GM23338 (cell line): ENCODE results near the gene CANX. TPM values are rescaled to one million over a fixed set of nuclear protein-coding genes. Genes with fewer than 3 reads are reported as not detected.

Experiments
- ATAC-seq: fragments of 200-7000 bp; cut with Tn5 transposase; 3 replicates; pipeline ENCODE4 v1.9.1; 2020
- DNase-seq: peaks from one replicate; pipeline ENCODE4 v3.0.0-alpha.2; 2015; ENCODE audit warnings: low spot score
- H2AFZ ChIP-seq: fragments of 200-600 bp; sonication (generic); 2 replicates; pipeline ENCODE4 v1.8.0; 2016; ENCODE audit warnings: antibody characterized with exemption, mild to moderate bottlenecking, moderate library complexity
- H3F3A ChIP-seq: fragments of 200-600 bp; sonication (generic); replicated peaks from 2 replicates; pipeline ENCODE4 v1.8.0; 2017; ENCODE audit warnings: antibody characterized with exemption, mixed run types, low read depth
- H3K27ac ChIP-seq: fragments of 200-600 bp; sonication (generic); 2 replicates; pipeline ENCODE4 v1.6.1; 2016; ENCODE audit warnings: low read depth
- H3K27me3 ChIP-seq: fragments of 200-600 bp; sonication (generic); 2 replicates; pipeline ENCODE4 v1.8.0; 2016; ENCODE audit warnings: mild to moderate bottlenecking, mixed run types, moderate library complexity; ENCODE audit not compliant: insufficient read depth
- H3K36me3 ChIP-seq: fragments of 200-600 bp; sonication (generic); 2 replicates; pipeline ENCODE4 v1.8.0; 2016; ENCODE audit warnings: mild to moderate bottlenecking; ENCODE audit not compliant: insufficient read depth
- H3K4me1 ChIP-seq: fragments of 200-600 bp; sonication (generic); 2 replicates; pipeline ENCODE4 v1.8.0; 2016; ENCODE audit warnings: mild to moderate bottlenecking, moderate library complexity; ENCODE audit not compliant: insufficient read depth
- H3K4me2 ChIP-seq: fragments of 200-600 bp; sonication (generic); 2 replicates; pipeline ENCODE4 v1.7.1; 2017; ENCODE audit warnings: mixed run types
- H3K4me3 ChIP-seq: fragments of 200-600 bp; sonication (generic); 2 replicates; pipeline ENCODE4 v1.6.1; 2016; ENCODE audit warnings: mixed run types
- H3K79me2 ChIP-seq: fragments of 200-600 bp; sonication (generic); replicated peaks from 2 replicates; pipeline ENCODE4 v1.8.0; 2017; ENCODE audit warnings: mild to moderate bottlenecking; ENCODE audit not compliant: insufficient read depth
- H3K9me2 ChIP-seq: fragments of 200-600 bp; sonication (generic); 2 replicates; pipeline ENCODE4 v1.8.0; 2017; ENCODE audit not compliant: insufficient read depth
- H4K20me1 ChIP-seq: fragments of 200-600 bp; sonication (generic); replicated peaks from 2 replicates; pipeline ENCODE4 v1.8.0; 2017; ENCODE audit warnings: mild to moderate bottlenecking; ENCODE audit not compliant: insufficient read depth
- H3K27ac Mint-ChIP-seq: 2 replicates; pipeline ENCODE4 v1.8.0; 2020; ENCODE audit warnings: inconsistent platforms, mild to moderate bottlenecking, moderate library complexity, mixed read lengths
- H3K27me3 Mint-ChIP-seq: 3 replicates; pipeline ENCODE4 v1.8.0; 2022; ENCODE audit warnings: low read depth, mild to moderate bottlenecking, moderate library complexity, mixed read lengths, inconsistent platforms; ENCODE audit not compliant: insufficient read depth, poor library complexity
- H3K36me3 Mint-ChIP-seq: 3 replicates; pipeline ENCODE4 v1.8.0; 2021; ENCODE audit warnings: low read depth, mild to moderate bottlenecking, inconsistent platforms, moderate library complexity, mixed read lengths
- H3K4me1 Mint-ChIP-seq: 3 replicates; pipeline ENCODE4 v1.8.0; 2020; ENCODE audit warnings: mild to moderate bottlenecking, inconsistent platforms, mixed read lengths
- H3K4me3 Mint-ChIP-seq: 3 replicates; pipeline ENCODE4 v1.8.0; 2021; ENCODE audit warnings: moderate library complexity, mild to moderate bottlenecking, inconsistent platforms, mixed read lengths
- H3K9me3 Mint-ChIP-seq: 3 replicates; pipeline ENCODE4 v1.8.0; 2020; ENCODE audit warnings: moderate library complexity, mild to moderate bottlenecking, inconsistent platforms, mixed read lengths
- CREB1 ChIP-seq: fragments of 250-450 bp; sonication (Bioruptor Pico); IDR thresholded peaks from 2 replicates; pipeline ENCODE4 v1.5.0; 2020; ENCODE audit warnings: low read depth, mild to moderate bottlenecking, moderate library complexity
- EZH2 ChIP-seq: fragments of 200-600 bp; sonication (generic); IDR thresholded peaks from one replicate; pipeline ENCODE4 v1.8.0; 2017; ENCODE audit warnings: antibody characterized with exemption, mild to moderate bottlenecking, low read depth; ENCODE audit not compliant: unreplicated experiment
- EZH2phosphoT487 ChIP-seq: fragments of 200-600 bp; sonication (generic); IDR thresholded peaks from one replicate; pipeline ENCODE4 v1.8.1; 2018; ENCODE audit warnings: antibody characterized with exemption; ENCODE audit not compliant: unreplicated experiment
- JUNB ChIP-seq: IDR thresholded peaks from one replicate; pipeline ENCODE4 v1.6.1; 2016; ENCODE audit warnings: antibody characterized with exemption; ENCODE audit not compliant: unreplicated experiment
- NANOG ChIP-seq: IDR thresholded peaks from 2 replicates; pipeline ENCODE4 v1.6.1; 2016; ENCODE audit warnings: antibody characterized with exemption, borderline replicate concordance
- POLR2AphosphoS5 ChIP-seq: IDR thresholded peaks from 2 replicates; pipeline ENCODE4 v1.6.1; 2016; ENCODE audit warnings: antibody characterized with exemption, low read depth
- ZNF114 ChIP-seq: fragments of 250-450 bp; sonication (Bioruptor Pico); IDR thresholded peaks from 2 replicates; pipeline ENCODE4 v1.5.0; 2020; ENCODE audit warnings: mild to moderate bottlenecking, moderate library complexity
- polyA plus RNA-seq: library from polyadenylated mRNA; unstranded; fragments of >200 nt; fragmentation: Nextera tagmentation; extraction: Ambion mirVana; gene quantifications from 2 replicates; pipeline ENCODE4 v1.2.1, GENCODE V29; 2016
- total RNA-seq: library from RNA; depleted of rRNA; stranded (reverse); fragments of >200 nt; shearing (Covaris generic); gene quantifications from 2 replicates; pipeline ENCODE4 v1.2.3, GENCODE V29; 2014
- TF ChIP-seq, protein P1 (sequence below): fragments of 250-450 bp; sonication (Bioruptor Pico); IDR thresholded peaks from 2 replicates; pipeline ENCODE4 v1.5.0; 2020; ENCODE audit warnings: mild to moderate bottlenecking, moderate library complexity

The CANX gene
- total and polyA plus RNA-seq, 2 experiments from 2014 or later, result 177 to 530 TPM

GRCh38 chr5:179732918-179733771 lies 34.4 kb downstream of the CANX start (continued):
- TF ChIP-seq, protein P1, sequence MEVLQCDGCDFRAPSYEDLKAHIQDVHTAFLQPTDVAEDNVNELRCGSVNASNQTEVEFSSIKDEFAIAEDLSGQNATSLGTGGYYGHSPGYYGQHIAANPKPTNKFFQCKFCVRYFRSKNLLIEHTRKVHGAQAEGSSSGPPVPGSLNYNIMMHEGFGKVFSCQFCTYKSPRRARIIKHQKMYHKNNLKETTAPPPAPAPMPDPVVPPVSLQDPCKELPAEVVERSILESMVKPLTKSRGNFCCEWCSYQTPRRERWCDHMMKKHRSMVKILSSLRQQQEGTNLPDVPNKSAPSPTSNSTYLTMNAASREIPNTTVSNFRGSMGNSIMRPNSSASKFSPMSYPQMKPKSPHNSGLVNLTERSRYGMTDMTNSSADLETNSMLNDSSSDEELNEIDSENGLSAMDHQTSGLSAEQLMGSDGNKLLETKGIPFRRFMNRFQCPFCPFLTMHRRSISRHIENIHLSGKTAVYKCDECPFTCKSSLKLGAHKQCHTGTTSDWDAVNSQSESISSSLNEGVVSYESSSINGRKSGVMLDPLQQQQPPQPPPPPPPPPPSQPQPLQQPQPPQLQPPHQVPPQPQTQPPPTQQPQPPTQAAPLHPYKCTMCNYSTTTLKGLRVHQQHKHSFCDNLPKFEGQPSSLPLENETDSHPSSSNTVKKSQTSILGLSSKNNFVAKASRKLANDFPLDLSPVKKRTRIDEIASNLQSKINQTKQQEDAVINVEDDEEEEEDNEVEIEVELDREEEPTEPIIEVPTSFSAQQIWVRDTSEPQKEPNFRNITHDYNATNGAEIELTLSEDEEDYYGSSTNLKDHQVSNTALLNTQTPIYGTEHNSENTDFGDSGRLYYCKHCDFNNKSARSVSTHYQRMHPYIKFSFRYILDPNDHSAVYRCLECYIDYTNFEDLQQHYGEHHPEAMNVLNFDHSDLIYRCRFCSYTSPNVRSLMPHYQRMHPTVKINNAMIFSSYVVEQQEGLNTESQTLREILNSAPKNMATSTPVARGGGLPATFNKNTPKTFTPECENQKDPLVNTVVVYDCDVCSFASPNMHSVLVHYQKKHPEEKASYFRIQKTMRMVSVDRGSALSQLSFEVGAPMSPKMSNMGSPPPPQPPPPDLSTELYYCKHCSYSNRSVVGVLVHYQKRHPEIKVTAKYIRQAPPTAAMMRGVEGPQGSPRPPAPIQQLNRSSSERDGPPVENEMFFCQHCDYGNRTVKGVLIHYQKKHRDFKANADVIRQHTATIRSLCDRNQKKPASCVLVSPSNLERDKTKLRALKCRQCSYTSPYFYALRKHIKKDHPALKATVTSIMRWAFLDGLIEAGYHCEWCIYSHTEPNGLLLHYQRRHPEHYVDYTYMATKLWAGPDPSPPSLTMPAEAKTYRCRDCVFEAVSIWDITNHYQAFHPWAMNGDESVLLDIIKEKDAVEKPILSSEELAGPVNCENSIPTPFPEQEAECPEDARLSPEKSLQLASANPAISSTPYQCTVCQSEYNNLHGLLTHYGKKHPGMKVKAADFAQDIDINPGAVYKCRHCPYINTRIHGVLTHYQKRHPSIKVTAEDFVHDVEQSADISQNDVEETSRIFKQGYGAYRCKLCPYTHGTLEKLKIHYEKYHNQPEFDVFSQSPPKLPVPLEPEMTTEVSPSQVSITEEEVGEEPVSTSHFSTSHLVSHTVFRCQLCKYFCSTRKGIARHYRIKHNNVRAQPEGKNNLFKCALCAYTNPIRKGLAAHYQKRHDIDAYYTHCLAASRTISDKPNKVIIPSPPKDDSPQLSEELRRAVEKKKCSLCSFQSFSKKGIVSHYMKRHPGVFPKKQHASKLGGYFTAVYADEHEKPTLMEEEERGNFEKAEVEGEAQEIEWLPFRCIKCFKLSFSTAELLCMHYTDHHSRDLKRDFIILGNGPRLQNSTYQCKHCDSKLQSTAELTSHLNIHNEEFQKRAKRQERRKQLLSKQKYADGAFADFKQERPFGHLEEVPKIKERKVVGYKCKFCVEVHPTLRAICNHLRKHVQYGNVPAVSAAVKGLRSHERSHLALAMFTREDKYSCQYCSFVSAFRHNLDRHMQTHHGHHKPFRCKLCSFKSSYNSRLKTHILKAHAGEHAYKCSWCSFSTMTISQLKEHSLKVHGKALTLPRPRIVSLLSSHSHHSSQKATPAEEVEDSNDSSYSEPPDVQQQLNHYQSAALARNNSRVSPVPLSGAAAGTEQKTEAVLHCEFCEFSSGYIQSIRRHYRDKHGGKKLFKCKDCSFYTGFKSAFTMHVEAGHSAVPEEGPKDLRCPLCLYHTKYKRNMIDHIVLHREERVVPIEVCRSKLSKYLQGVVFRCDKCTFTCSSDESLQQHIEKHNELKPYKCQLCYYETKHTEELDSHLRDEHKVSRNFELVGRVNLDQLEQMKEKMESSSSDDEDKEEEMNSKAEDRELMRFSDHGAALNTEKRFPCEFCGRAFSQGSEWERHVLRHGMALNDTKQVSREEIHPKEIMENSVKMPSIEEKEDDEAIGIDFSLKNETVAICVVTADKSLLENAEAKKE (CRISPR knock-in tag), result no peak
- no peak for TF ChIP-seq JUNB
- no peak for TF ChIP-seq NANOG
- TF ChIP-seq ZNF114 (CRISPR knock-in tag), result no peak
- no peak for TF ChIP-seq POLR2AphosphoS5

GRCh38 chr5:179733772-179734126 lies 35.0 kb downstream of the CANX start:
- H3K9me3 Mint-ChIP-seq, result no peaks in the 10 kb centered on the region
- ATAC-seq, result no peak
- no peak for TF ChIP-seq NANOG
- TF ChIP-seq EZH2, result no peak
- TF ChIP-seq ZNF114 (CRISPR knock-in tag), result no peak
- TF ChIP-seq, protein P1 (CRISPR knock-in tag), result no peak
- TF ChIP-seq EZH2phosphoT487, result no peak
- no peak for TF ChIP-seq CREB1 (CRISPR knock-in tag)

More at GRCh38 chr5:179733772-179734126, 35.0 kb downstream of the CANX start:
- Mint-ChIP-seq H3K27me3 (peaks cover 14% of the 10 kb centered on the region), H3K4me3 (peak overlapping the region; percentile 98), H3K4me1 (peaks cover 18% of the 10 kb centered on the region), H3K27ac (peak overlapping the region; percentile 95), H3K36me3 (peaks cover 45% of the 10 kb centered on the region)
- Histone ChIP-seq H3F3A (peaks cover 21% of the 10 kb centered on the region), H3K4me1 (peaks cover 11% of the 10 kb centered on the region; the same call in 1 of the 2 replicates), H3K27me3 (no peaks in the 10 kb centered on the region), H3K9me2 (no peaks in the 10 kb centered on the region), H3K4me2 (peak overlapping the region; percentile 88), H3K4me3 (peak overlapping the region; percentile 75), H3K36me3 (peaks cover 10% of the 10 kb centered on the region), H4K20me1 (peaks cover 46% of the 10 kb centered on the region), H3K27ac (peak overlapping the region; percentile 90; the same call in 1 of the 2 replicates), H2AFZ (no peak overlapping the region), H3K79me2 (peaks cover 55% of the 10 kb centered on the region)
- no peak for DNase-seq
